ENCODE results near the gene EPSTI1.

Gene EPSTI1

GRCh38 chr13:42874221-42874620, 117.8 kb downstream of the EPSTI1 start:
- ATAC-seq (ENCODE audit: insufficient read depth, low read depth) (no peak), DNase-seq (no peak)
- TF ChIP-seq, protein P1, sequence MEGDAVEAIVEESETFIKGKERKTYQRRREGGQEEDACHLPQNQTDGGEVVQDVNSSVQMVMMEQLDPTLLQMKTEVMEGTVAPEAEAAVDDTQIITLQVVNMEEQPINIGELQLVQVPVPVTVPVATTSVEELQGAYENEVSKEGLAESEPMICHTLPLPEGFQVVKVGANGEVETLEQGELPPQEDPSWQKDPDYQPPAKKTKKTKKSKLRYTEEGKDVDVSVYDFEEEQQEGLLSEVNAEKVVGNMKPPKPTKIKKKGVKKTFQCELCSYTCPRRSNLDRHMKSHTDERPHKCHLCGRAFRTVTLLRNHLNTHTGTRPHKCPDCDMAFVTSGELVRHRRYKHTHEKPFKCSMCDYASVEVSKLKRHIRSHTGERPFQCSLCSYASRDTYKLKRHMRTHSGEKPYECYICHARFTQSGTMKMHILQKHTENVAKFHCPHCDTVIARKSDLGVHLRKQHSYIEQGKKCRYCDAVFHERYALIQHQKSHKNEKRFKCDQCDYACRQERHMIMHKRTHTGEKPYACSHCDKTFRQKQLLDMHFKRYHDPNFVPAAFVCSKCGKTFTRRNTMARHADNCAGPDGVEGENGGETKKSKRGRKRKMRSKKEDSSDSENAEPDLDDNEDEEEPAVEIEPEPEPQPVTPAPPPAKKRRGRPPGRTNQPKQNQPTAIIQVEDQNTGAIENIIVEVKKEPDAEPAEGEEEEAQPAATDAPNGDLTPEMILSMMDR (IDR thresholded peaks at IDR 0.05; ENCODE audit: borderline replicate concordance, extremely low read depth, low read length, poor library complexity, severe bottlenecking), result no peak
- no peak for TF ChIP-seq EZH2 (IDR thresholded peaks at IDR 0.05; ENCODE audit: borderline replicate concordance, low read depth, low read length, severe bottlenecking)
- H3K4me3 ChIP-seq (ENCODE audit: low read depth in 1 of 2, low read length in 2 of 2), result no peak overlapping the region
- H4K20me1 ChIP-seq (ENCODE audit: insufficient read depth, low read length), result no peaks in the 10 kb centered on the region
- no peak overlapping the region for H3K4me2 ChIP-seq (ENCODE audit: insufficient read depth, low read length)
- H2AFZ ChIP-seq (ENCODE audit: low read depth, low read length), result no peak overlapping the region
- H3K27me3 ChIP-seq (ENCODE audit: insufficient read depth, low read length, poor library complexity), result no peaks in the 10 kb centered on the region
- H3K9me3 ChIP-seq (ENCODE audit: insufficient read depth, low read length, severe bottlenecking), result no peaks in the 10 kb centered on the region
- no peaks in the 10 kb centered on the region for H3K4me1 ChIP-seq (ENCODE audit: insufficient read depth, low read length)
- no peaks in the 10 kb centered on the region for H3K79me2 ChIP-seq (ENCODE audit: insufficient read depth, low read length)
- H3K9ac ChIP-seq (ENCODE audit: low read depth, low read length), result no peak overlapping the region
- H3K36me3 ChIP-seq (ENCODE audit: insufficient read depth, low read length), result no peaks in the 10 kb centered on the region
- no peak overlapping the region for H3K27ac ChIP-seq (ENCODE audit: low read length)

DNA sequence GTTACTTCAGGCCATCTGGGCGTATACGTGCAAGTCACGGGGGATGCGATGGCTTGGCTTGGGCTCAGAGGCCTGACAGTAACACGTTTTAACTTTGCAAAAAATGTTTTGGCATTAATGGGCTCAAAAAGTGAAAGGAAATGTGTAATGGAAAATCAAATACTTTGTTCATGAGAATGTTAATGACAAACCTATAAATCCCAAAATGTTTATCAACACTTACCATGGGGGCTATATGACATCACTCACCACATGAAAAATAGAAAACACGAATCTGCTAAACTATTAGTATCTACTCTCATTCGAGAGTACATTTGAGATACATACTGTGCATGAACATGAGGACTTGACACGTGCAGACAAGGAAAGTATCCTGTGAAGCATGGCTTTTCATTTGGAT, 119.0 kb downstream of the EPSTI1 start:
- H3K4me1 ChIP-seq (ENCODE audit: insufficient read depth, low read length), result no peaks in the 10 kb centered on the region
- no peak for DNase-seq
- H3K79me2 ChIP-seq (ENCODE audit: insufficient read depth, low read length), result no peaks in the 10 kb centered on the region
- no peak overlapping the region for H3K4me2 ChIP-seq (ENCODE audit: insufficient read depth, low read length)
- H3K27ac ChIP-seq (ENCODE audit: low read length), result no peak overlapping the region
- no peaks in the 10 kb centered on the region for H3K9me3 ChIP-seq (ENCODE audit: insufficient read depth, low read length, severe bottlenecking)
- no peak overlapping the region for H3K4me3 ChIP-seq (ENCODE audit: low read depth in 1 of 2, low read length in 2 of 2)
- no peaks in the 10 kb centered on the region for H4K20me1 ChIP-seq (ENCODE audit: insufficient read depth, low read length)
- H2AFZ ChIP-seq (ENCODE audit: low read depth, low read length), result no peak overlapping the region
- TF ChIP-seq, protein P1 (IDR thresholded peaks at IDR 0.05; ENCODE audit: borderline replicate concordance, extremely low read depth, low read length, poor library complexity, severe bottlenecking), result no peak
- TF ChIP-seq EZH2 (IDR thresholded peaks at IDR 0.05; ENCODE audit: borderline replicate concordance, low read depth, low read length, severe bottlenecking), result no peak
- ATAC-seq (ENCODE audit: insufficient read depth, low read depth), result no peak
- H3K36me3 ChIP-seq (ENCODE audit: insufficient read depth, low read length), result no peaks in the 10 kb centered on the region
- H3K9ac ChIP-seq (ENCODE audit: low read depth, low read length), result no peak overlapping the region
- H3K27me3 ChIP-seq (ENCODE audit: insufficient read depth, low read length, poor library complexity), result no peaks in the 10 kb centered on the region

- Histone ChIP-seq H2AFZ (ENCODE audit: low read depth, low read length) (no peak overlapping the region), H3K9ac (ENCODE audit: low read depth, low read length) (no peak overlapping the region), H3K27ac (ENCODE audit: low read length) (no peak overlapping the region), H3K4me2 (ENCODE audit: insufficient read depth, low read length) (no peak overlapping the region), H3K27me3 (ENCODE audit: insufficient read depth, low read length, poor library complexity) (peaks cover 3% of the 10 kb centered on the region), H3K4me1 (ENCODE audit: insufficient read depth, low read length) (no peaks in the 10 kb centered on the region), H3K4me3 (ENCODE audit: low read depth in 1 of 2, low read length in 2 of 2) (no peak overlapping the region), H3K36me3 (ENCODE audit: insufficient read depth, low read length) (no peaks in the 10 kb centered on the region), H3K9me3 (ENCODE audit: insufficient read depth, low read length, severe bottlenecking) (no peaks in the 10 kb centered on the region), H3K79me2 (ENCODE audit: insufficient read depth, low read length) (no peaks in the 10 kb centered on the region), H4K20me1 (ENCODE audit: insufficient read depth, low read length) (no peaks in the 10 kb centered on the region)
- TF ChIP-seq EZH2 (IDR thresholded peaks at IDR 0.05; ENCODE audit: borderline replicate concordance, low read depth, low read length, severe bottlenecking), result no peak
- TF ChIP-seq, protein P1 (IDR thresholded peaks at IDR 0.05; ENCODE audit: borderline replicate concordance, extremely low read depth, low read length, poor library complexity, severe bottlenecking), result no peak
- DNase-seq (no peak), ATAC-seq (ENCODE audit: insufficient read depth, low read depth) (no peak)
These were observed 124.8 kb downstream of the EPSTI1 start for GRCh38 chr13:42867232-42867631.

- Histone ChIP-seq H3K36me3 (ENCODE audit: insufficient read depth, low read length) (no peaks in the 10 kb centered on the region), H3K27ac (ENCODE audit: low read length) (no peak overlapping the region), H3K9me3 (ENCODE audit: insufficient read depth, low read length, severe bottlenecking) (no peaks in the 10 kb centered on the region), H3K4me1 (ENCODE audit: insufficient read depth, low read length) (no peaks in the 10 kb centered on the region), H2AFZ (ENCODE audit: low read depth, low read length) (no peak overlapping the region), H3K27me3 (ENCODE audit: insufficient read depth, low read length, poor library complexity) (peaks cover 3% of the 10 kb centered on the region), H3K9ac (ENCODE audit: low read depth, low read length) (no peak overlapping the region), H4K20me1 (ENCODE audit: insufficient read depth, low read length) (no peaks in the 10 kb centered on the region), H3K4me2 (ENCODE audit: insufficient read depth, low read length) (no peak overlapping the region), H3K79me2 (ENCODE audit: insufficient read depth, low read length) (no peaks in the 10 kb centered on the region), H3K4me3 (ENCODE audit: low read depth in 1 of 2, low read length in 2 of 2) (no peak overlapping the region)
- DNase-seq, result no peak
- TF ChIP-seq, protein P1 (IDR thresholded peaks at IDR 0.05; ENCODE audit: borderline replicate concordance, extremely low read depth, low read length, poor library complexity, severe bottlenecking), result no peak
- ATAC-seq (ENCODE audit: insufficient read depth, low read depth), result no peak
These were observed 126.3 kb downstream of the EPSTI1 start for GRCh38 chr13:42865768-42866102.
